ENCODE results near the gene MORC2. TPM values are rescaled to one million over a fixed set of nuclear protein-coding genes. Genes with fewer than 3 reads are reported as not detected.

The MORC2 gene
- total RNA-seq, 2 donors from 2014 or later, result 16.7 to 27.5 TPM

GRCh38 chr22:30910358-30910757, 58.2 kb downstream of the MORC2 start:
- H3K9me3 ChIP-seq, result no peaks in the 10 kb centered on the region
- H3K4me1 ChIP-seq (ENCODE audit: control insufficient read depth in 1 of 2, low read depth in 2 of 2), result no peaks in the 10 kb centered on the region
- no peak for TF ChIP-seq CTCF (IDR thresholded peaks at IDR 0.05)
- no peaks in the 10 kb centered on the region for H3K36me3 ChIP-seq
- no peak for DNase-seq (ENCODE audit: low spot score)
- no peak overlapping the region for H3K27ac ChIP-seq
- no peak for ATAC-seq (ENCODE audit: insufficient number of reproducible peaks, low FRiP score, low read depth)
- H3K27me3 ChIP-seq (replicated peaks; ENCODE audit: insufficient read depth), result no peaks in the 10 kb centered on the region
- no peak overlapping the region for H3K4me3 ChIP-seq

DNA sequence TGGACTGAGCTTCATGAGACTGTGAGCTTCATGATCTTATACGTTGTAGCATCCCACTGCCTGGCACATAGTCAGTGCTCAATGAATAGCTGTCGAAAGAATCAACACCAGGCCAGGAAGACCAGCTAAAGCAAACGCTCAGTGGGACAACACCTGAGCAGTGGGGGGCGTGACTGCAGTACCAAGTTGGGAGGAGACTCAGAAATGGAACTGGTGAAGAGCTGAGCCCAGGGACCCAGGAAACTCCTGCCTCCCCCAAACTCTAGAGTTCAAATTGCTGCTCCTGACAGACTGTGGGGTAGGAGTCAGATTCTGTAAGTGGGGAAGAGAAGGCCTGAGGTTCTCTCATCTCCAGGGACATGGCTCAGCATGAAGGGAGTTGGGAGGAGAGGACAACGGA, 59.3 kb downstream of the MORC2 start:
- Histone ChIP-seq H3K36me3 (no peaks in the 10 kb centered on the region), H3K9me3 (no peaks in the 10 kb centered on the region), H3K27me3 (replicated peaks; ENCODE audit: insufficient read depth) (no peaks in the 10 kb centered on the region), H3K27ac (no peak overlapping the region), H3K4me3 (no peak overlapping the region), H3K4me1 (ENCODE audit: control insufficient read depth in 1 of 2, low read depth in 2 of 2) (no peaks in the 10 kb centered on the region)
- no peak for ATAC-seq (ENCODE audit: insufficient number of reproducible peaks, low FRiP score, low read depth)
- no peak for DNase-seq (ENCODE audit: low spot score)
- no peak for TF ChIP-seq CTCF (IDR thresholded peaks at IDR 0.05)

GRCh38 chr22:30908051-30908461, 60.5 kb downstream of the MORC2 start:
- H3K4me3 ChIP-seq, result no peak overlapping the region
- DNase-seq (ENCODE audit: low spot score) (no peak), ATAC-seq (ENCODE audit: insufficient number of reproducible peaks, low FRiP score, low read depth) (no peak)

DNA sequence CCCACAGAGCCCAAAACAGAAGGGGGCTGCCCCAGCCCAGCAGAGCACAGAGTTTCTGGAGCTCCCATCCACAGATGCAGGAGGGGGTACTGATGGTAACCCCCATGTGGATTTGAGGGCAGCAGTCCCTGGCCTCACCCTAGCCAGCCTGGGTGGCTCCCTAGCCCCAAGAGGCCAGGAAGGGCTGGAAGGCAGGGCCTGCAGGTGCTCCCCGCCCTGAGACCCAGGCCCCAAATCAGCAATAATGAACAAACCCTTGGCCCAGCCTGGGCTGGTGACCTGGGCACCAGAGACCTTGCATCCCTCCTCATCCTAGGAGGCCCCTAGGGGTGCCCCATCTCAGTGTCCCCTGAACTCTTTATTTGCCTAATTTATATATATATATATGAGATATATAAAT, 61.6 kb downstream of the MORC2 start:
- H3K27me3 ChIP-seq (replicated peaks; ENCODE audit: insufficient read depth), result no peaks in the 10 kb centered on the region
- peaks cover 8% of the 10 kb centered on the region for H3K36me3 ChIP-seq
- no peak for TF ChIP-seq CTCF (IDR thresholded peaks at IDR 0.05)
- no peaks in the 10 kb centered on the region for H3K4me1 ChIP-seq (ENCODE audit: control insufficient read depth in 1 of 2, low read depth in 2 of 2)
- H3K4me3 ChIP-seq, result no peak overlapping the region
- no peak for DNase-seq (ENCODE audit: low spot score)
- no peaks in the 10 kb centered on the region for H3K9me3 ChIP-seq
- no peak for ATAC-seq (ENCODE audit: insufficient number of reproducible peaks, low FRiP score, low read depth)
- H3K27ac ChIP-seq, result no peak overlapping the region

More at GRCh38 chr22:30908051-30908461, 60.5 kb downstream of the MORC2 start:
- Histone ChIP-seq H3K36me3 (peaks cover 5% of the 10 kb centered on the region), H3K27me3 (replicated peaks; ENCODE audit: insufficient read depth) (no peaks in the 10 kb centered on the region), H3K4me1 (ENCODE audit: control insufficient read depth in 1 of 2, low read depth in 2 of 2) (no peaks in the 10 kb centered on the region), H3K9me3 (no peaks in the 10 kb centered on the region), H3K27ac (no peak overlapping the region)
- TF ChIP-seq CTCF (IDR thresholded peaks at IDR 0.05), result no peak

GRCh38 chr22:30906411-30906810, 62.2 kb downstream of the MORC2 start:
- TF ChIP-seq CTCF (IDR thresholded peaks at IDR 0.05), result no peak
- no peak for DNase-seq (ENCODE audit: low spot score)

More at GRCh38 chr22:30906411-30906810, 62.2 kb downstream of the MORC2 start:
- ATAC-seq (ENCODE audit: insufficient number of reproducible peaks, low FRiP score, low read depth), result no peak
- Histone ChIP-seq H3K4me3 (no peak overlapping the region), H3K9me3 (no peaks in the 10 kb centered on the region), H3K27ac (no peak overlapping the region), H3K36me3 (peaks cover 8% of the 10 kb centered on the region), H3K4me1 (ENCODE audit: control insufficient read depth in 1 of 2, low read depth in 2 of 2) (no peaks in the 10 kb centered on the region), H3K27me3 (replicated peaks; ENCODE audit: insufficient read depth) (no peaks in the 10 kb centered on the region)
